Hair follicular keratinocyte (primary cell): Measurements from ENCODE around the gene HEXB. TPM values are rescaled to one million over a fixed set of nuclear protein-coding genes. Genes with fewer than 3 reads are reported as not detected.

Experiments used
- total RNA-seq: library from RNA; depleted of rRNA; stranded (reverse); fragments of >200 nt; gene quantifications from 2 replicates; pipeline ENCODE4 v1.2.3, GENCODE V29; 2015

HEXB gene
- 110 and 114 TPM in 2 replicates for total RNA-seq

DNA sequence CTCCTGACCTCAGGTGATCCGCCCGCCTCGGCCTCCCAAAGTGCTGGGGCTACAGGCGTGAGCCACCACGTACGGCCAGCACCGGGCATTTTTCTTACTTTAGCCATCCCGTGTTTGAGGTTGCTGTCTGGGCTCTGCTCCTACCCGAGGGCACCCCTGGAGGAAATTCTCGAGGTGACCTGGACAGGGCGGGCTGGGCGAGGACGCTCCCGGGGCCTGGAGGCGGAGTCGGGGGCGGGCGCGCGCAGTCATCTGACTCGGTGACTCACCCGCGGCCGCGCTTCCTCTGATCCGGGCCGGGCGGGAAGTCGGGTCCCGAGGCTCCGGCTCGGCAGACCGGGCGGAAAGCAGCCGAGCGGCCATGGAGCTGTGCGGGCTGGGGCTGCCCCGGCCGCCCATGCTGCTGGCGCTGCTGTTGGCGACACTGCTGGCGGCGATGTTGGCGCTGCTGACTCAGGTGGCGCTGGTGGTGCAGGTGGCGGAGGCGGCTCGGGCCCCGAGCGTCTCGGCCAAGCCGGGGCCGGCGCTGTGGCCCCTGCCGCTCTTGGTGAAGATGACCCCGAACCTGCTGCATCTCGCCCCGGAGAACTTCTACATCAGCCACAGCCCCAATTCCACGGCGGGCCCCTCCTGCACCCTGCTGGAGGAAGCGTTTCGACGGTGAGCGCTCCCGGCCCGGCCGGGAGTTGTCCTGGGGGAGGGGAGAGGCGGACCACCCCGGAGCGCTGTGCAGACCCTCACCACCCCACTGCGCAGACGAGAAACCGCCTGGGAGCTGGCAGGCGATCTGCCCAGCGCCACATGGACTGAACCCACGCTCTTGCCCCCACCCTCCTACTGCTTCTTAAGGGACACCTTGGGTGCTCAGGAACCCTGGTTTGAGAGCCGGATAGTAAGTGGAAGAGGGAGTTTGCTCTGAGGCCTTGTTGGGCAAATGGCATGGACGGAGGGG is at the start of gene HEXB:
TSS of gene HEXB (plus strand) at position 334 of the 952 bp plus-strand sequence. CDS start at position 362, 28 bp downstream.

DNA sequence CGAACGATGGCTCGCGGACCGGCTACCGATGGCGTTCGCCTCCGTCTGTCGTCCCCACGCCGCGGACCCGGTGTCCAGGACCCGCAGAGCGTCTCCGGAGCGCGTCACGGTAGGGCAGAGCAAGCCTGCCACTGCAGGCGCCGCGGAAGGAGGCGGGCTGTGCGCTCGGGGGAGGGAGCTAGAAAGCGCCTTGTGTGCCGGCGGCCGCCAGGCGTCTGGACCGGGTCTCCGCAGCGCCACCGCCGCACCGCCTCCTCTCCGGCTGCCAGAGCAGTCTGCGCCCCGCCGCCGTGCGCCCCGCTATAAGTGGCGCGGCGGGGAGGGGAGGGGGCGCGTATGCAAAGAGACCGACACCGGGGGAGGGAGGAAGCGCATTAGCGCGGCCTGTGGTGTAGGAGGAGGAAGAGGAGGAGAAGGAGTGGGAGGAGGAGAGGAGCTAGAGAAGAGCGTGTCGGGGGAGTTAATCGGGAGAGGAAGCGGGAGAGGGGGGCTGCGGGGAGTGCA is 44.5 kb upstream of the HEXB start, which contains the start of gene ENC1:
TSS of gene ENC1 (minus strand) at position 279 of the 504 bp plus-strand sequence. CDS start 4,243 bp downstream, outside the sequence.

GRCh38 chr5:74766849-74767578 is 82.0 kb downstream of the HEXB start, which contains the start of the genes GFM2 and NSA2:
Gene GFM2, minus strand, starts transcription at chr5:74767117. Its CDS starts 3,375 bp downstream, at chr5:74763742.
Gene NSA2, plus strand, starts transcription at chr5:74767249. Its CDS starts 112 bp downstream, at chr5:74767361.

Other genes starting within 250 kb of the HEXB start
- 30.9 and 31.8 TPM in 2 replicates for gene ENC1, start 44.5 kb upstream of the HEXB start, total RNA-seq
- gene GFM2, start 81.9 kb downstream of the HEXB start, total RNA-seq = 36.2 and 36.6 TPM in 2 replicates
- 79.2 and 113 TPM in 2 replicates for gene NSA2, start 82.0 kb downstream of the HEXB start, total RNA-seq
- 19.4 and 22.3 TPM in 2 replicates for gene FAM169A, start 181.2 kb downstream of the HEXB start, total RNA-seq